GM23338 (cell line): ENCODE data around the gene ITGB1BP1. TPM values are rescaled to one million over a fixed set of nuclear protein-coding genes. Genes with fewer than 3 reads are reported as not detected.

ENCODE experiments used
- ATAC-seq: fragments of 200-7000 bp; cut with Tn5 transposase; 3 replicates; pipeline ENCODE4 v1.9.1; 2020
- DNase-seq: peaks from one replicate; pipeline ENCODE4 v3.0.0-alpha.2; 2015; ENCODE audit warnings: low spot score
- H2AFZ ChIP-seq: fragments of 200-600 bp; sonication (generic); 2 replicates; pipeline ENCODE4 v1.8.0; 2016; ENCODE audit warnings: antibody characterized with exemption, mild to moderate bottlenecking, moderate library complexity
- H3F3A ChIP-seq: fragments of 200-600 bp; sonication (generic); replicated peaks from 2 replicates; pipeline ENCODE4 v1.8.0; 2017; ENCODE audit warnings: antibody characterized with exemption, mixed run types, low read depth
- H3K27ac ChIP-seq: fragments of 200-600 bp; sonication (generic); 2 replicates; pipeline ENCODE4 v1.6.1; 2016; ENCODE audit warnings: low read depth
- H3K27me3 ChIP-seq: fragments of 200-600 bp; sonication (generic); 2 replicates; pipeline ENCODE4 v1.8.0; 2016; ENCODE audit warnings: mild to moderate bottlenecking, mixed run types, moderate library complexity; ENCODE audit not compliant: insufficient read depth
- H3K36me3 ChIP-seq: fragments of 200-600 bp; sonication (generic); 2 replicates; pipeline ENCODE4 v1.8.0; 2016; ENCODE audit warnings: mild to moderate bottlenecking; ENCODE audit not compliant: insufficient read depth
- H3K4me1 ChIP-seq: fragments of 200-600 bp; sonication (generic); 2 replicates; pipeline ENCODE4 v1.8.0; 2016; ENCODE audit warnings: mild to moderate bottlenecking, moderate library complexity; ENCODE audit not compliant: insufficient read depth
- H3K4me2 ChIP-seq: fragments of 200-600 bp; sonication (generic); 2 replicates; pipeline ENCODE4 v1.7.1; 2017; ENCODE audit warnings: mixed run types
- H3K4me3 ChIP-seq: fragments of 200-600 bp; sonication (generic); 2 replicates; pipeline ENCODE4 v1.6.1; 2016; ENCODE audit warnings: mixed run types
- H3K79me2 ChIP-seq: fragments of 200-600 bp; sonication (generic); replicated peaks from 2 replicates; pipeline ENCODE4 v1.8.0; 2017; ENCODE audit warnings: mild to moderate bottlenecking; ENCODE audit not compliant: insufficient read depth
- H3K9me2 ChIP-seq: fragments of 200-600 bp; sonication (generic); 2 replicates; pipeline ENCODE4 v1.8.0; 2017; ENCODE audit not compliant: insufficient read depth
- H4K20me1 ChIP-seq: fragments of 200-600 bp; sonication (generic); replicated peaks from 2 replicates; pipeline ENCODE4 v1.8.0; 2017; ENCODE audit warnings: mild to moderate bottlenecking; ENCODE audit not compliant: insufficient read depth
- H3K27ac Mint-ChIP-seq: 2 replicates; pipeline ENCODE4 v1.8.0; 2020; ENCODE audit warnings: inconsistent platforms, mild to moderate bottlenecking, moderate library complexity, mixed read lengths
- H3K27me3 Mint-ChIP-seq: 3 replicates; pipeline ENCODE4 v1.8.0; 2022; ENCODE audit warnings: low read depth, mild to moderate bottlenecking, moderate library complexity, mixed read lengths, inconsistent platforms; ENCODE audit not compliant: insufficient read depth, poor library complexity
- H3K36me3 Mint-ChIP-seq: 3 replicates; pipeline ENCODE4 v1.8.0; 2021; ENCODE audit warnings: low read depth, mild to moderate bottlenecking, inconsistent platforms, moderate library complexity, mixed read lengths
- H3K4me1 Mint-ChIP-seq: 3 replicates; pipeline ENCODE4 v1.8.0; 2020; ENCODE audit warnings: mild to moderate bottlenecking, inconsistent platforms, mixed read lengths
- H3K4me3 Mint-ChIP-seq: 3 replicates; pipeline ENCODE4 v1.8.0; 2021; ENCODE audit warnings: moderate library complexity, mild to moderate bottlenecking, inconsistent platforms, mixed read lengths
- H3K9me3 Mint-ChIP-seq: 3 replicates; pipeline ENCODE4 v1.8.0; 2020; ENCODE audit warnings: moderate library complexity, mild to moderate bottlenecking, inconsistent platforms, mixed read lengths
- CREB1 ChIP-seq: fragments of 250-450 bp; sonication (Bioruptor Pico); IDR thresholded peaks from 2 replicates; pipeline ENCODE4 v1.5.0; 2020; ENCODE audit warnings: low read depth, mild to moderate bottlenecking, moderate library complexity
- EZH2 ChIP-seq: fragments of 200-600 bp; sonication (generic); IDR thresholded peaks from one replicate; pipeline ENCODE4 v1.8.0; 2017; ENCODE audit warnings: antibody characterized with exemption, mild to moderate bottlenecking, low read depth; ENCODE audit not compliant: unreplicated experiment
- EZH2phosphoT487 ChIP-seq: fragments of 200-600 bp; sonication (generic); IDR thresholded peaks from one replicate; pipeline ENCODE4 v1.8.1; 2018; ENCODE audit warnings: antibody characterized with exemption; ENCODE audit not compliant: unreplicated experiment
- NANOG ChIP-seq: IDR thresholded peaks from 2 replicates; pipeline ENCODE4 v1.6.1; 2016; ENCODE audit warnings: antibody characterized with exemption, borderline replicate concordance
- POLR2AphosphoS5 ChIP-seq: IDR thresholded peaks from 2 replicates; pipeline ENCODE4 v1.6.1; 2016; ENCODE audit warnings: antibody characterized with exemption, low read depth
- STAT1 ChIP-seq: IDR thresholded peaks from one replicate; pipeline ENCODE4 v1.6.1; 2016; ENCODE audit warnings: antibody characterized with exemption; ENCODE audit not compliant: unreplicated experiment
- ZNF114 ChIP-seq: fragments of 250-450 bp; sonication (Bioruptor Pico); IDR thresholded peaks from 2 replicates; pipeline ENCODE4 v1.5.0; 2020; ENCODE audit warnings: mild to moderate bottlenecking, moderate library complexity
- ZNF331 ChIP-seq: fragments of 250-450 bp; sonication (Bioruptor Pico); IDR thresholded peaks from 2 replicates; pipeline ENCODE4 v1.5.0; 2020; ENCODE audit warnings: low read depth, mild to moderate bottlenecking, moderate library complexity
- polyA plus RNA-seq: library from polyadenylated mRNA; unstranded; fragments of >200 nt; fragmentation: Nextera tagmentation; extraction: Ambion mirVana; gene quantifications from 2 replicates; pipeline ENCODE4 v1.2.1, GENCODE V29; 2016
- total RNA-seq: library from RNA; depleted of rRNA; stranded (reverse); fragments of >200 nt; shearing (Covaris generic); gene quantifications from 2 replicates; pipeline ENCODE4 v1.2.3, GENCODE V29; 2014
- TF ChIP-seq, protein P1 (sequence below): IDR thresholded peaks from one replicate; pipeline ENCODE4 v1.6.1; 2018; ENCODE audit warnings: antibody characterized with exemption; ENCODE audit not compliant: unreplicated experiment

The ITGB1BP1 gene
- total and polyA plus RNA-seq, 2 experiments from 2014 or later = 29.1 to 63.5 TPM

DNA sequence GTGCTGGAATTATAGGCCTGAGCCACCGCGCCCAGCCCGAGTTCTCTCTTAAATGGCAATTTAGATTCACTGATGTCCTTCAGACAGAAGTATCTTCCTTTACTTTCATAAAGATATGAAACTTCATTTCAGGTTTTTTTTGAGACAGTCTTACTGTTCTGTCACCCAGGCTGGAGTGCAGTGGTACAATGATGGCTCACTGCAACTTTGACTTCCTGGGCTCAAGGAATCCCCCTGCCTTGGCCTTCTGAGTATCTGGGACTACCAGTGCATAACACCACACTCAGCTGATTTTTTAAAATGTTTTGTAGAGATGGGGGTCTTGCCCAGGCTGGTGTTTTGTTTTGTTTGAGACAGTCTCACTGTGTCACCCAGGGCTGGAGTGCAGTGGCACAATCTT, 13.2 kb downstream of the ITGB1BP1 start:
- Histone ChIP-seq H3K4me1 (no peaks in the 10 kb centered on the region), H3K36me3 (no peaks in the 10 kb centered on the region), H3K27ac (no peak overlapping the region), H2AFZ (no peak overlapping the region), H3K4me2 (no peak overlapping the region), H4K20me1 (peaks cover 3% of the 10 kb centered on the region), H3K27me3 (no peaks in the 10 kb centered on the region), H3F3A (0 out of 2 replicates have a peak, but pooled peaks cover 3% of the 10 kb centered on the region), H3K4me3 (no peak overlapping the region), H3K79me2 (no peaks in the 10 kb centered on the region), H3K9me2 (no peaks in the 10 kb centered on the region)
- Mint-ChIP-seq H3K4me3 (no peak overlapping the region), H3K27me3 (peaks cover 10% of the 10 kb centered on the region), H3K4me1 (no peaks in the 10 kb centered on the region), H3K9me3 (no peaks in the 10 kb centered on the region), H3K36me3 (peaks cover 7% of the 10 kb centered on the region; the same call in 1 of the 3 replicates), H3K27ac (no peak overlapping the region)
- TF ChIP-seq ZNF331 (CRISPR knock-in tag) (no peak), POLR2AphosphoS5 (no peak), EZH2 (no peak), EZH2phosphoT487 (no peak), STAT1 (no peak), ZNF114 (CRISPR knock-in tag) (no peak), NANOG (no peak), CREB1 (CRISPR knock-in tag) (no peak)
- TF ChIP-seq, protein P1, sequence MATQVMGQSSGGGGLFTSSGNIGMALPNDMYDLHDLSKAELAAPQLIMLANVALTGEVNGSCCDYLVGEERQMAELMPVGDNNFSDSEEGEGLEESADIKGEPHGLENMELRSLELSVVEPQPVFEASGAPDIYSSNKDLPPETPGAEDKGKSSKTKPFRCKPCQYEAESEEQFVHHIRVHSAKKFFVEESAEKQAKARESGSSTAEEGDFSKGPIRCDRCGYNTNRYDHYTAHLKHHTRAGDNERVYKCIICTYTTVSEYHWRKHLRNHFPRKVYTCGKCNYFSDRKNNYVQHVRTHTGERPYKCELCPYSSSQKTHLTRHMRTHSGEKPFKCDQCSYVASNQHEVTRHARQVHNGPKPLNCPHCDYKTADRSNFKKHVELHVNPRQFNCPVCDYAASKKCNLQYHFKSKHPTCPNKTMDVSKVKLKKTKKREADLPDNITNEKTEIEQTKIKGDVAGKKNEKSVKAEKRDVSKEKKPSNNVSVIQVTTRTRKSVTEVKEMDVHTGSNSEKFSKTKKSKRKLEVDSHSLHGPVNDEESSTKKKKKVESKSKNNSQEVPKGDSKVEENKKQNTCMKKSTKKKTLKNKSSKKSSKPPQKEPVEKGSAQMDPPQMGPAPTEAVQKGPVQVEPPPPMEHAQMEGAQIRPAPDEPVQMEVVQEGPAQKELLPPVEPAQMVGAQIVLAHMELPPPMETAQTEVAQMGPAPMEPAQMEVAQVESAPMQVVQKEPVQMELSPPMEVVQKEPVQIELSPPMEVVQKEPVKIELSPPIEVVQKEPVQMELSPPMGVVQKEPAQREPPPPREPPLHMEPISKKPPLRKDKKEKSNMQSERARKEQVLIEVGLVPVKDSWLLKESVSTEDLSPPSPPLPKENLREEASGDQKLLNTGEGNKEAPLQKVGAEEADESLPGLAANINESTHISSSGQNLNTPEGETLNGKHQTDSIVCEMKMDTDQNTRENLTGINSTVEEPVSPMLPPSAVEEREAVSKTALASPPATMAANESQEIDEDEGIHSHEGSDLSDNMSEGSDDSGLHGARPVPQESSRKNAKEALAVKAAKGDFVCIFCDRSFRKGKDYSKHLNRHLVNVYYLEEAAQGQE = no peak
- DNase-seq (no peak), ATAC-seq (no peak)

GRCh38 chr2:9408641-9409151, 14.6 kb downstream of the ITGB1BP1 start:
- no peaks in the 10 kb centered on the region for H3K4me1 Mint-ChIP-seq
- Histone ChIP-seq H3K4me3 (no peak overlapping the region), H3K9me2 (no peaks in the 10 kb centered on the region), H3K27me3 (no peaks in the 10 kb centered on the region), H3K79me2 (no peaks in the 10 kb centered on the region), H3F3A (0 out of 2 replicates have a peak, but pooled peaks cover 3% of the 10 kb centered on the region), H4K20me1 (peaks cover 3% of the 10 kb centered on the region), H3K4me2 (no peak overlapping the region), H3K36me3 (no peaks in the 10 kb centered on the region), H3K27ac (no peak overlapping the region), H2AFZ (no peak overlapping the region), H3K4me1 (no peaks in the 10 kb centered on the region)
- ATAC-seq (no peak), DNase-seq (no peak)
- no peak overlapping the region for H3K27ac Mint-ChIP-seq
- no peak overlapping the region for H3K4me3 Mint-ChIP-seq
- peaks cover 7% of the 10 kb centered on the region; the same call in 1 of the 3 replicates for H3K36me3 Mint-ChIP-seq
- H3K9me3 Mint-ChIP-seq = no peaks in the 10 kb centered on the region
- H3K27me3 Mint-ChIP-seq = peaks cover 10% of the 10 kb centered on the region
- TF ChIP-seq, protein P1 = no peak
